Fibroblast of lung (primary cell): ENCODE results near the gene DYNLT1. TPM values are rescaled to one million over a fixed set of nuclear protein-coding genes. Genes with fewer than 3 reads are reported as not detected.

Source experiments
- DNase-seq, 2 donors: peaks; one replicate each; pipeline versions ENCODE4 v3.0.0 to v3.0.0-alpha.2; 2010; ENCODE audit warnings: low read depth in 2 of 2
- H2AFZ ChIP-seq: 2 replicates; pipeline ENCODE4 v1.5.1; 2012; ENCODE audit warnings: low read length, control low read depth, inconsistent platforms
- H3K27ac ChIP-seq: 2 replicates; pipeline ENCODE4 v1.5.1; 2011; ENCODE audit warnings: low read length, control low read depth; ENCODE audit not compliant: insufficient read depth
- H3K27me3 ChIP-seq: 2 replicates; pipeline ENCODE4 v1.5.1; 2011; ENCODE audit warnings: mild to moderate bottlenecking, low read length; ENCODE audit not compliant: control insufficient read depth, insufficient read depth
- H3K36me3 ChIP-seq: 2 replicates; pipeline ENCODE4 v1.5.1; 2011; ENCODE audit warnings: low read length; ENCODE audit not compliant: control insufficient read depth, insufficient read depth
- H3K4me1 ChIP-seq: 2 replicates; pipeline ENCODE4 v1.5.1; 2011; ENCODE audit warnings: low read length; ENCODE audit not compliant: control insufficient read depth, insufficient read depth; ENCODE audit errors: extremely low read depth
- H3K4me2 ChIP-seq: 2 replicates; pipeline ENCODE4 v1.5.1; 2011; ENCODE audit warnings: low read length, control low read depth; ENCODE audit not compliant: insufficient read depth; ENCODE audit errors: extremely low read depth
- H3K4me3 ChIP-seq, 4 experiments: fragments of 200-600 bp in 1 of 4; sonication (generic) in 1 of 4; replicated peaks in 1 of 4; 2 replicates each; pipeline ENCODE4 v1.5.1; 2011 to 2016; ENCODE audit warnings: low read length in 4 of 4, low read depth in 3 of 4, mild to moderate bottlenecking in 3 of 4, control low read depth in 2 of 4, inconsistent platforms in 1 of 4, mixed read lengths in 1 of 4; ENCODE audit not compliant: insufficient read depth in 1 of 4; ENCODE audit errors: control extremely low read depth in 1 of 4
- H3K79me2 ChIP-seq: 2 replicates; pipeline ENCODE4 v1.5.1; 2012; ENCODE audit warnings: mild to moderate bottlenecking, low read length, inconsistent platforms; ENCODE audit not compliant: control insufficient read depth, insufficient read depth
- H3K9ac ChIP-seq: 2 replicates; pipeline ENCODE4 v1.5.1; 2011; ENCODE audit warnings: mild to moderate bottlenecking, low read length, control low read depth; ENCODE audit not compliant: insufficient read depth
- H3K9me3 ChIP-seq: 2 replicates; pipeline ENCODE4 v1.5.1; 2012; ENCODE audit warnings: low read depth, low read length; ENCODE audit not compliant: control insufficient read depth, insufficient read depth
- H4K20me1 ChIP-seq: 2 replicates; pipeline ENCODE4 v1.5.1; 2011; ENCODE audit warnings: low read length; ENCODE audit not compliant: control insufficient read depth, insufficient read depth; ENCODE audit errors: extremely low read depth
- EZH2 ChIP-seq: IDR thresholded peaks from 2 replicates; pipeline ENCODE4 v1.5.1; 2012; ENCODE audit warnings: low read length, control low read depth, mild to moderate bottlenecking; ENCODE audit errors: missing control alignments
- polyA plus RNA-seq, 2 donors: library from polyadenylated mRNA; depleted of rRNA in 1 of 2; stranded (reverse) in 1 of 2; unstranded in 1 of 2; fragments of >200 nt; gene quantifications; 2 replicates each; pipeline ENCODE4 v1.2.1, GENCODE V29; 2011 to 2012; ENCODE audit warnings: missing spikeins in 1 of 2
- total RNA-seq: library from RNA; depleted of rRNA; stranded (reverse); fragments of >200 nt; gene quantifications from 2 replicates; pipeline ENCODE4 v1.2.1, GENCODE V29; 2014
- TF ChIP-seq, protein P1 (sequence below), 2 donors: IDR thresholded peaks in 1 of 2; conservative IDR thresholded peaks in 1 of 2; 1 replicate in 1 of 2; 2 replicates in 1 of 2; pipeline ENCODE4 v1.5.1; 2011 to 2012; ENCODE audit warnings: low read length in 2 of 2, control low read depth in 1 of 2, inconsistent platforms in 1 of 2, low read depth in 1 of 2, mild to moderate bottlenecking in 1 of 2

The DYNLT1 gene
- total and polyA plus RNA-seq, 2 donors (not counting 1 experiment from before 2014, with no cell fraction given): 92.3 to 296 TPM

DNA sequence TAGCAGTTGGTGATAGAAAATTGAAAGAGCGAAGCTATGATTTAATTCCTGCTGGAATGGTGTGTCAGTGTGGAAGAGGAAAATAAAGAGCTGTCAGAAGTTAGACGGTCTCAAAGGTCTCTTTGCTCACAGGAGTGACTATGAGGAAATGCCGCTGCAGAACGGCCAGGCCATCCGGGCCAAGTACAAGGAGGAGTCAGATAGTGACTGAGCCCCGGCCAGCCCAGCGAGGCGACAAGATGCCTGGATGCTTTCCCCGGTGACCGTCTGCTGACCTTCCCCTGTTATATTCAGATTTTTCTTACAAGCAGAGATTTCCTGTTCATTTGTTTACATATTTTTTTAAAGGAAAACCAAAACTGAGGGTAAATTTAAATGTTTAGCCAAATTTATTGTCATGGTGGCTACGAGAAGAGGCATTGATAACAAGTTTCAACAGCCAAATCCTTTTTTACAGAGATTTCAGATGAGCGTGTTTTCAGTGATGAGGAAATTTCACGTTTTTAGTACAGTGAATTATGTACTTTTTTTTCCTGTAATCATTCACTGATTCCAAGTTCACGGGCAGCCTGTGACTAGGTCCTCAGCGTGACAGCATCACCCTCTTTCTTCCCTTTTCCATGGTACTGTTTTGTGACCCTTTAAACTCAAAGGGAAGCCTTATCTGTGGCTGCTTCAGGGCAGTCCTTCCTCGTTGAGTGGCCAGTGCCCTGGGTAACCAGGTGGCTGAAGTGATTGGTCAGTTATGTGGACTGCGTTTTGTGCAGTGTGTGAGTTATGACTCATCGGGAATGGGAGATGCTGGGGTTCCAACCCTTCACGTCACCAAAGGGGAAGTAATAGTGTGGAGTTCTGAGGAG lies 12.6 kb downstream of the DYNLT1 start:
- H3K36me3 ChIP-seq: peaks cover 13% of the 10 kb centered on the region
- no peak overlapping the region for H2AFZ ChIP-seq
- no peak for TF ChIP-seq EZH2
- TF ChIP-seq, protein P1, sequence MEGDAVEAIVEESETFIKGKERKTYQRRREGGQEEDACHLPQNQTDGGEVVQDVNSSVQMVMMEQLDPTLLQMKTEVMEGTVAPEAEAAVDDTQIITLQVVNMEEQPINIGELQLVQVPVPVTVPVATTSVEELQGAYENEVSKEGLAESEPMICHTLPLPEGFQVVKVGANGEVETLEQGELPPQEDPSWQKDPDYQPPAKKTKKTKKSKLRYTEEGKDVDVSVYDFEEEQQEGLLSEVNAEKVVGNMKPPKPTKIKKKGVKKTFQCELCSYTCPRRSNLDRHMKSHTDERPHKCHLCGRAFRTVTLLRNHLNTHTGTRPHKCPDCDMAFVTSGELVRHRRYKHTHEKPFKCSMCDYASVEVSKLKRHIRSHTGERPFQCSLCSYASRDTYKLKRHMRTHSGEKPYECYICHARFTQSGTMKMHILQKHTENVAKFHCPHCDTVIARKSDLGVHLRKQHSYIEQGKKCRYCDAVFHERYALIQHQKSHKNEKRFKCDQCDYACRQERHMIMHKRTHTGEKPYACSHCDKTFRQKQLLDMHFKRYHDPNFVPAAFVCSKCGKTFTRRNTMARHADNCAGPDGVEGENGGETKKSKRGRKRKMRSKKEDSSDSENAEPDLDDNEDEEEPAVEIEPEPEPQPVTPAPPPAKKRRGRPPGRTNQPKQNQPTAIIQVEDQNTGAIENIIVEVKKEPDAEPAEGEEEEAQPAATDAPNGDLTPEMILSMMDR (conservative IDR thresholded peaks at IDR 0.05 in 1 of 2, IDR thresholded peaks at IDR 0.05 in 1 of 2; ENCODE audit: low read depth in 1 of 2, low read length in 2 of 2): no peak
- DNase-seq: peak; percentile 90 to 91
- no peaks in the 10 kb centered on the region for H4K20me1 ChIP-seq
- peak overlapping the region; percentile 55 for H3K4me2 ChIP-seq
- H3K27ac ChIP-seq: peak overlapping the region; percentile 86
- peaks cover 12% of the 10 kb centered on the region for H3K4me1 ChIP-seq
- H3K79me2 ChIP-seq: peaks cover 1% of the 10 kb centered on the region
- H3K9ac ChIP-seq: peak overlapping the region; percentile 32
- H3K4me3 ChIP-seq: peak overlapping the region in 3 of 4 experiments; percentile 4 to 24 (median 14)
- no peaks in the 10 kb centered on the region for H3K27me3 ChIP-seq
- no peaks in the 10 kb centered on the region for H3K9me3 ChIP-seq

DNA sequence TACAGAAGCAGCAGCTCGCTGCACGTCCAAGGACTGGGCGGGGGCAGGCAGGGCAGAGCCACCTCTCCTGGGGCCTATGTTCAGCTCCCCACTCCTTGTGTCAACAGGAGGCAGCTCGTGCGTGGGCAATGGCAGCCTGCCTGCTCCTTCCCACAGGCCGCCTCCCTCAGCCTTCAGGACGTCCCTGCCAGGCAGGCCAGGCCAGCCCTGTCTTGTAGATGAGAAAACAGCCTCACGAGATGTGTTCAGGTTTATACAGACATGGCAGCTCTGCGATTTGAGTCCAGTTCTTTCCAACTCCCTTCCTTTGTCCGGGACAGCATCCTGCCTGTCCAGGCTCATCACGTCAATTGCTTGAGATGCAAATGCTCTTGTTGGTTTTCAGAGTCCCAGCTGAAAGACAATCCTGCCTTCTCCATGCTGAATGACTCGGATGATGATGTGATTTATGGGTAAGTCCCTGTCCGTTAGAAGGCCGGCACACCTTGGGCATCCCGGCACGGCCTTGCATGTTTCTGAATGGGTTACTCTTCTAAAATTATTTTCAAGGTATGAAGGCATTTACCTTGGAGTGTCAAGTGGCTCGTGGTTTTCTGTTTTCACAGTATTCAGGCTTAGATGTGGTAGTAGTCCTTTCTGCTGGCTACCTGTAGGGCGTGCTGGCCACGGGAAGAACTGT lies 13.5 kb downstream of the DYNLT1 start:
- H3K9ac ChIP-seq: peak overlapping the region; percentile 32
- peak; percentile 60 to 65 for DNase-seq
- no peak for TF ChIP-seq EZH2
- TF ChIP-seq, protein P1 (conservative IDR thresholded peaks at IDR 0.05 in 1 of 2, IDR thresholded peaks at IDR 0.05 in 1 of 2; ENCODE audit: low read depth in 1 of 2, low read length in 2 of 2): no peak
- no peaks in the 10 kb centered on the region for H3K9me3 ChIP-seq
- no peaks in the 10 kb centered on the region for H3K27me3 ChIP-seq
- no peaks in the 10 kb centered on the region for H4K20me1 ChIP-seq
- H3K4me3 ChIP-seq: peak overlapping the region in 2 of 4 experiments; percentile 4 to 14
- no peaks in the 10 kb centered on the region for H3K79me2 ChIP-seq
- H3K4me1 ChIP-seq: peaks cover 12% of the 10 kb centered on the region
- peaks cover 16% of the 10 kb centered on the region for H3K36me3 ChIP-seq
- peak overlapping the region; percentile 55 for H3K4me2 ChIP-seq
- H3K27ac ChIP-seq: peak overlapping the region; percentile 86
- no peak overlapping the region for H2AFZ ChIP-seq
